Hepatocyte (in vitro differentiated cells): ENCODE data around the gene PRMT7. TPM values are rescaled to one million over a fixed set of nuclear protein-coding genes. Genes with fewer than 3 reads are reported as not detected.

Source experiments
- DNase-seq: peaks from one replicate; pipeline ENCODE4 v3.0.0-alpha.2; 2016; ENCODE audit warnings: low spot score
- H2AFZ ChIP-seq: fragments of 200-600 bp; sonication (generic); 2 replicates; pipeline ENCODE4 v1.6.0; 2016; ENCODE audit warnings: antibody characterized with exemption, mild to moderate bottlenecking
- H3K27ac ChIP-seq: fragments of 200-600 bp; sonication (generic); 2 replicates; pipeline ENCODE4 v1.5.1; 2016; ENCODE audit warnings: mild to moderate bottlenecking
- H3K27me3 ChIP-seq: fragments of 200-600 bp; sonication (generic); 2 replicates; pipeline ENCODE4 v1.6.1; 2016
- H3K36me3 ChIP-seq: fragments of 200-600 bp; sonication (generic); replicated peaks from 2 replicates; pipeline ENCODE4 v1.5.1; 2016; ENCODE audit warnings: low read depth; ENCODE audit not compliant: insufficient read depth
- H3K4me1 ChIP-seq: fragments of 200-600 bp; sonication (generic); 2 replicates; pipeline ENCODE4 v1.5.1; 2016; ENCODE audit warnings: mild to moderate bottlenecking, moderate library complexity; ENCODE audit not compliant: insufficient read depth
- H3K4me2 ChIP-seq: fragments of 200-600 bp; sonication (generic); 2 replicates; pipeline ENCODE4 v1.6.0; 2016
- H3K4me3 ChIP-seq: fragments of 200-600 bp; sonication (generic); 2 replicates; pipeline ENCODE4 v1.5.1; 2016; ENCODE audit warnings: mild to moderate bottlenecking
- H3K79me2 ChIP-seq: fragments of 200-600 bp; sonication (generic); 2 replicates; pipeline ENCODE4 v1.6.0; 2017; ENCODE audit warnings: mild to moderate bottlenecking
- H3K9me2 ChIP-seq: fragments of 200-600 bp; sonication (generic); replicated peaks from 2 replicates; pipeline ENCODE4 v1.6.0; 2017; ENCODE audit warnings: mild to moderate bottlenecking; ENCODE audit not compliant: insufficient read depth
- H3K9me3 ChIP-seq: fragments of 200-600 bp; sonication (generic); 2 replicates; pipeline ENCODE4 v1.5.1; 2016; ENCODE audit warnings: low read depth, mild to moderate bottlenecking
- H4K20me1 ChIP-seq: fragments of 200-600 bp; sonication (generic); 2 replicates; pipeline ENCODE4 v1.6.0; 2016; ENCODE audit warnings: mild to moderate bottlenecking; ENCODE audit not compliant: insufficient read depth, poor library complexity, severe bottlenecking
- CTCF ChIP-seq: fragments of 200-600 bp; sonication (generic); IDR thresholded peaks from 2 replicates; pipeline ENCODE4 v1.5.1; 2016; ENCODE audit warnings: antibody characterized with exemption, mild to moderate bottlenecking; ENCODE audit not compliant: poor library complexity
- EZH2 ChIP-seq: fragments of 200-600 bp; sonication (generic); IDR thresholded peaks from 2 replicates; pipeline ENCODE4 v1.6.1; 2016; ENCODE audit warnings: antibody characterized with exemption, mild to moderate bottlenecking, borderline replicate concordance
- EZH2phosphoT487 ChIP-seq: fragments of 200-600 bp; sonication (generic); IDR thresholded peaks from one replicate; pipeline ENCODE4 v1.6.1; 2018; ENCODE audit warnings: antibody characterized with exemption, mild to moderate bottlenecking, low read depth, moderate library complexity; ENCODE audit not compliant: unreplicated experiment, severe bottlenecking
- WGBS: methylation state at CpG from one replicate; pipeline ENCODE4 v1.1.6; 2016; ENCODE audit warnings: low lambda C conversion rate; ENCODE audit errors: missing lambda C conversion rate; 5-methylcytosine and 5-hydroxymethylcytosine counted together
- polyA plus RNA-seq: library from polyadenylated mRNA; unstranded; fragments of >200 nt; fragmentation: Nextera tagmentation; extraction: Ambion mirVana; gene quantifications from 2 replicates; pipeline ENCODE4 v1.2.1, GENCODE V29; 2016
- total RNA-seq: library from RNA; depleted of rRNA; stranded (reverse); fragments of >200 nt; gene quantifications from 2 replicates; pipeline ENCODE4 v1.2.3, GENCODE V29; 2014

PRMT7 gene
- total and polyA plus RNA-seq, 2 experiments from 2014 or later, result 41.1 to 43.6 TPM

GRCh38 chr16:68353366-68353765 is 42.5 kb downstream of the PRMT7 start:
- Histone ChIP-seq H3K36me3 (no peaks in the 10 kb centered on the region), H3K9me2 (no peaks in the 10 kb centered on the region), H3K27ac (no peak overlapping the region), H3K27me3 (no peaks in the 10 kb centered on the region), H2AFZ (no peak overlapping the region), H3K4me3 (no peak overlapping the region), H3K4me1 (peaks cover 9% of the 10 kb centered on the region), H3K79me2 (peaks cover 3% of the 10 kb centered on the region), H4K20me1 (no peaks in the 10 kb centered on the region), H3K4me2 (no peak overlapping the region), H3K9me3 (no peaks in the 10 kb centered on the region)
- 96% methylated on average over 13 of the region's 13 CpGs for WGBS
- DNase-seq, result no peak
- no peak for TF ChIP-seq EZH2phosphoT487
- no peak for TF ChIP-seq CTCF
- TF ChIP-seq EZH2, result no peak

- DNase-seq, result no peak
- Histone ChIP-seq H3K27ac (no peak overlapping the region), H3K79me2 (peaks cover 3% of the 10 kb centered on the region), H2AFZ (no peak overlapping the region), H3K4me3 (no peak overlapping the region), H3K4me1 (peaks cover 9% of the 10 kb centered on the region), H3K9me3 (no peaks in the 10 kb centered on the region), H3K27me3 (no peaks in the 10 kb centered on the region), H4K20me1 (no peaks in the 10 kb centered on the region), H3K36me3 (no peaks in the 10 kb centered on the region), H3K4me2 (no peak overlapping the region), H3K9me2 (no peaks in the 10 kb centered on the region)
- TF ChIP-seq EZH2 (no peak), CTCF (no peak), EZH2phosphoT487 (no peak)
- WGBS, result 97% methylated on average over 9 of the region's 9 CpGs
Observed at GRCh38 chr16:68354816-68355215, 44.0 kb downstream of the PRMT7 start.

- 93% methylated on average over 25 of the region's 28 CpGs for WGBS
- Histone ChIP-seq H3K27me3 (no peaks in the 10 kb centered on the region), H3K79me2 (no peaks in the 10 kb centered on the region), H3K27ac (no peak overlapping the region), H3K4me3 (no peak overlapping the region), H3K4me1 (peaks cover 9% of the 10 kb centered on the region), H3K36me3 (no peaks in the 10 kb centered on the region), H3K9me3 (no peaks in the 10 kb centered on the region), H2AFZ (no peak overlapping the region), H3K9me2 (no peaks in the 10 kb centered on the region), H3K4me2 (no peak overlapping the region), H4K20me1 (no peaks in the 10 kb centered on the region)
- DNase-seq, result no peak
- no peak for TF ChIP-seq EZH2
- TF ChIP-seq CTCF, result no peak
- no peak for TF ChIP-seq EZH2phosphoT487
Observed at GRCh38 chr16:68355447-68356248, 44.8 kb downstream of the PRMT7 start.
